Choroid plexus epithelial cell (primary cell): ENCODE data around the gene OPCML.

Experiments used
- DNase-seq: peaks from one replicate; pipeline ENCODE4 v3.0.0-alpha.2; 2010; ENCODE audit warnings: low read depth
- H3K4me3 ChIP-seq: 2 replicates; pipeline ENCODE4 v1.5.1; 2011; ENCODE audit warnings: low read depth, mild to moderate bottlenecking, control low read depth, low read length, moderate library complexity
- CTCF ChIP-seq: conservative IDR thresholded peaks from 2 replicates; pipeline ENCODE4 v1.5.1; 2011; ENCODE audit warnings: low read depth, mild to moderate bottlenecking, control low read depth, inconsistent platforms, low read length, moderate library complexity

OPCML gene

GRCh38 chr11:133118563-133119268 lies 413.6 kb downstream of the OPCML start:
- no peak for TF ChIP-seq CTCF
- DNase-seq = no peak
- H3K4me3 ChIP-seq = no peak overlapping the region

GRCh38 chr11:133115099-133115498 lies 417.2 kb downstream of the OPCML start:
- H3K4me3 ChIP-seq = no peak overlapping the region
- no peak for TF ChIP-seq CTCF

GRCh38 chr11:133107763-133108162 lies 424.5 kb downstream of the OPCML start:
- TF ChIP-seq CTCF = no peak
- H3K4me3 ChIP-seq = no peak overlapping the region
- DNase-seq = no peak

More at GRCh38 chr11:133115099-133115498, 417.2 kb downstream of the OPCML start:
- no peak for DNase-seq

GRCh38 chr11:133107136-133107535 lies 425.2 kb downstream of the OPCML start:
- H3K4me3 ChIP-seq = no peak overlapping the region
- no peak for TF ChIP-seq CTCF
- no peak for DNase-seq

GRCh38 chr11:133106417-133106816 lies 425.9 kb downstream of the OPCML start:
- DNase-seq = no peak
- no peak for TF ChIP-seq CTCF
- no peak overlapping the region for H3K4me3 ChIP-seq

- TF ChIP-seq CTCF = no peak
- DNase-seq = no peak
- H3K4me3 ChIP-seq = no peak overlapping the region
Observed at GRCh38 chr11:133104009-133104744, 428.1 kb downstream of the OPCML start.

- no peak overlapping the region for H3K4me3 ChIP-seq
- no peak for TF ChIP-seq CTCF
- no peak for DNase-seq
Observed at GRCh38 chr11:133096981-133097380, 435.3 kb downstream of the OPCML start.
